ENCODE measurements around the gene MTG2. TPM values are rescaled to one million over a fixed set of nuclear protein-coding genes. Genes with fewer than 3 reads are reported as not detected.

Gene MTG2
- total RNA-seq, 1 experiment from 2014 or later, result 110 TPM

- BruUV-seq (replicated peaks), result no TSS peak
- no peak for TF ChIP-seq CTCF (IDR thresholded peaks at IDR 0.05; ENCODE audit: insufficient read depth in 1 of 2, low read depth in 1 of 2, low read length in 1 of 2, severe bottlenecking in 1 of 2, unreplicated experiment in 1 of 2)
- peaks cover 63% of the 10 kb centered on the region for H3K36me3 Mint-ChIP-seq (ENCODE audit: insufficient read depth, unreplicated experiment)
- no peak for DNase-seq
- H3K9me3 ChIP-seq, result no peaks in the 10 kb centered on the region
- H3K4me3 ChIP-seq (ENCODE audit: low read depth, low read length), result no peak overlapping the region
- intact Hi-C loops (cut with micrococcal nuclease; ENCODE audit: unreplicated experiment), result no loop called here
- H3K36me3 ChIP-seq (ENCODE audit: control insufficient read depth, insufficient read depth, low read length), result 0 out of 2 replicates have a peak, but pooled peaks cover 6% of the 10 kb centered on the region
- H3K4me1 ChIP-seq, result peaks cover 3% of the 10 kb centered on the region
- H3K27ac Mint-ChIP-seq (ENCODE audit: unreplicated experiment), result no peak overlapping the region
- H3K27me3 Mint-ChIP-seq (ENCODE audit: insufficient read depth, unreplicated experiment), result no peaks in the 10 kb centered on the region
- no peaks in the 10 kb centered on the region for H3K9me3 Mint-ChIP-seq (ENCODE audit: unreplicated experiment)
- ChIA-PET CTCF (no interaction called here), POLR2A (interaction anchor here (0.6 kb wide), 1 partner anchor 43 kb away, joined by 3 read pairs; no protein-coding TSS in a partner anchor)
- H3K4me1 Mint-ChIP-seq (ENCODE audit: low read depth, unreplicated experiment), result peaks cover 5% of the 10 kb centered on the region
- no peaks in the 10 kb centered on the region for H3K27me3 ChIP-seq (replicated peaks; ENCODE audit: control insufficient read depth, insufficient read depth, low read length)
- no peak overlapping the region for H3K4me3 Mint-ChIP-seq (ENCODE audit: unreplicated experiment)
Observed at GRCh38 chr20:62176866-62177265, 6.0 kb upstream of the MTG2 start.

- CTCF ChIA-PET, result no interaction called here
- H3K27me3 Mint-ChIP-seq (ENCODE audit: insufficient read depth, unreplicated experiment), result no peaks in the 10 kb centered on the region
Observed at GRCh38 chr20:62177307-62177706, 5.5 kb upstream of the MTG2 start.

GRCh38 chr20:62178316-62179161 lies 4.3 kb upstream of the MTG2 start:
- H3K4me3 ChIP-seq (ENCODE audit: low read depth, low read length), result no peak overlapping the region
- no TSS peak for BruUV-seq (replicated peaks)

More at GRCh38 chr20:62177307-62177706, 5.5 kb upstream of the MTG2 start:
- Histone ChIP-seq H3K36me3 (ENCODE audit: control insufficient read depth, insufficient read depth, low read length) (0 out of 2 replicates have a peak, but pooled peaks cover 6% of the 10 kb centered on the region), H3K4me3 (ENCODE audit: low read depth, low read length) (no peak overlapping the region), H3K9me3 (no peaks in the 10 kb centered on the region), H3K4me1 (peaks cover 5% of the 10 kb centered on the region), H3K27me3 (replicated peaks; ENCODE audit: control insufficient read depth, insufficient read depth, low read length) (no peaks in the 10 kb centered on the region)
- Mint-ChIP-seq H3K36me3 (ENCODE audit: insufficient read depth, unreplicated experiment) (peaks cover 63% of the 10 kb centered on the region), H3K9me3 (ENCODE audit: unreplicated experiment) (no peaks in the 10 kb centered on the region), H3K27ac (ENCODE audit: unreplicated experiment) (no peak overlapping the region), H3K4me1 (ENCODE audit: low read depth, unreplicated experiment) (peaks cover 8% of the 10 kb centered on the region), H3K4me3 (ENCODE audit: unreplicated experiment) (no peak overlapping the region)
- DNase-seq, result no peak
- no TSS peak for BruUV-seq (replicated peaks)
- POLR2A ChIA-PET, result interaction anchor here (0.6 kb wide), 1 partner anchor 44 kb away, joined by 3 read pairs; no protein-coding TSS in a partner anchor
- no peak for TF ChIP-seq CTCF (IDR thresholded peaks at IDR 0.05; ENCODE audit: insufficient read depth in 1 of 2, low read depth in 1 of 2, low read length in 1 of 2, severe bottlenecking in 1 of 2, unreplicated experiment in 1 of 2)
- intact Hi-C loops (cut with micrococcal nuclease; ENCODE audit: unreplicated experiment), result no loop called here

More at GRCh38 chr20:62178316-62179161, 4.3 kb upstream of the MTG2 start:
- TF ChIP-seq CTCF (IDR thresholded peaks at IDR 0.05; ENCODE audit: insufficient read depth in 1 of 2, low read depth in 1 of 2, low read length in 1 of 2, severe bottlenecking in 1 of 2, unreplicated experiment in 1 of 2), result no peak
- Mint-ChIP-seq H3K27me3 (ENCODE audit: insufficient read depth, unreplicated experiment) (no peaks in the 10 kb centered on the region), H3K4me3 (ENCODE audit: unreplicated experiment) (no peak overlapping the region), H3K9me3 (ENCODE audit: unreplicated experiment) (no peaks in the 10 kb centered on the region), H3K4me1 (ENCODE audit: low read depth, unreplicated experiment) (peaks cover 9% of the 10 kb centered on the region), H3K27ac (ENCODE audit: unreplicated experiment) (no peak overlapping the region), H3K36me3 (ENCODE audit: insufficient read depth, unreplicated experiment) (peaks cover 71% of the 10 kb centered on the region)
- ChIA-PET POLR2A (no interaction called here), CTCF (no interaction called here)
- Histone ChIP-seq H3K4me1 (peaks cover 5% of the 10 kb centered on the region), H3K36me3 (ENCODE audit: control insufficient read depth, insufficient read depth, low read length) (0 out of 2 replicates have a peak, but pooled peaks cover 4% of the 10 kb centered on the region), H3K9me3 (no peaks in the 10 kb centered on the region), H3K27me3 (replicated peaks; ENCODE audit: control insufficient read depth, insufficient read depth, low read length) (no peaks in the 10 kb centered on the region)
- intact Hi-C loops (cut with micrococcal nuclease; ENCODE audit: unreplicated experiment), result no loop called here
- no peak for DNase-seq

Data from Caco-2 (cell line).